Bronchial epithelial cell (primary cell): Measurements from ENCODE around the gene CACNA1F. TPM values are rescaled to one million over a fixed set of nuclear protein-coding genes. Genes with fewer than 3 reads are reported as not detected.

ENCODE experiments used
- DNase-seq: peaks from one replicate; pipeline ENCODE4 v3.0.0-alpha.2; 2010; ENCODE audit warnings: low read depth
- FAIRE-seq: peaks from 2 replicates; lab custom pipeline; 2011; peaks lifted over from hg19 to GRCh38; lab: Jason Lieb, UNC
- H3K27me3 ChIP-seq: 2 replicates; pipeline ENCODE4 v1.5.1; 2011; ENCODE audit warnings: low read length; ENCODE audit not compliant: control insufficient read depth, insufficient read depth
- H3K36me3 ChIP-seq: 2 replicates; pipeline ENCODE4 v1.5.1; 2011; ENCODE audit warnings: low read length; ENCODE audit not compliant: control insufficient read depth, insufficient read depth
- H3K4me3 ChIP-seq: 2 replicates; pipeline ENCODE4 v1.5.1; 2011; ENCODE audit warnings: mild to moderate bottlenecking, low read depth, low read length, control low read depth
- CTCF ChIP-seq: IDR thresholded peaks from 2 replicates; pipeline ENCODE4 v1.5.1; 2011; ENCODE audit warnings: mild to moderate bottlenecking, moderate library complexity, low read length, control low read depth, inconsistent platforms; ENCODE audit not compliant: insufficient read depth, severe bottlenecking
- total RNA-seq: library from RNA; depleted of rRNA; stranded (reverse); fragments of >200 nt; gene quantifications from 2 replicates; pipeline ENCODE4 v1.2.1, GENCODE V29; 2014

CACNA1F gene
- total RNA-seq, 1 donor from 2014 or later = under 0.01 TPM

- FAIRE-seq (no peak), DNase-seq (no peak)
- Histone ChIP-seq H3K36me3 (no peaks in the 10 kb centered on the region), H3K27me3 (no peaks in the 10 kb centered on the region), H3K4me3 (no peak overlapping the region)
- no peak for TF ChIP-seq CTCF
Observed at GRCh38 chrX:49227726-49228125, 5.4 kb downstream of the CACNA1F start.

GRCh38 chrX:49226946-49227345, 6.2 kb downstream of the CACNA1F start:
- no peaks in the 10 kb centered on the region for H3K36me3 ChIP-seq
- no peak overlapping the region for H3K4me3 ChIP-seq
- DNase-seq = no peak
- no peak for FAIRE-seq
- H3K27me3 ChIP-seq = no peaks in the 10 kb centered on the region
- no peak for TF ChIP-seq CTCF

- no peak overlapping the region for H3K4me3 ChIP-seq
- H3K36me3 ChIP-seq = no peaks in the 10 kb centered on the region
- no peak for TF ChIP-seq CTCF
- DNase-seq (no peak), FAIRE-seq (no peak)
- H3K27me3 ChIP-seq = no peaks in the 10 kb centered on the region
Observed at GRCh38 chrX:49225858-49226257, 7.3 kb downstream of the CACNA1F start.

GRCh38 chrX:49221868-49222267, 11.3 kb downstream of the CACNA1F start:
- no peaks in the 10 kb centered on the region for H3K27me3 ChIP-seq
- no peak for TF ChIP-seq CTCF
- FAIRE-seq = no peak

GRCh38 chrX:49220100-49220499, 13.0 kb downstream of the CACNA1F start:
- Histone ChIP-seq H3K36me3 (no peaks in the 10 kb centered on the region), H3K27me3 (no peaks in the 10 kb centered on the region), H3K4me3 (no peak overlapping the region)
- DNase-seq = no peak
- FAIRE-seq = no peak
- no peak for TF ChIP-seq CTCF

More at GRCh38 chrX:49221868-49222267, 11.3 kb downstream of the CACNA1F start:
- Histone ChIP-seq H3K4me3 (no peak overlapping the region), H3K36me3 (no peaks in the 10 kb centered on the region)
- DNase-seq = no peak

- DNase-seq = no peak
- Histone ChIP-seq H3K36me3 (no peaks in the 10 kb centered on the region), H3K27me3 (no peaks in the 10 kb centered on the region), H3K4me3 (no peak overlapping the region)
- no peak for TF ChIP-seq CTCF
- no peak for FAIRE-seq
Observed at GRCh38 chrX:49214996-49215526, 18.1 kb downstream of the CACNA1F start.
